Activated CD8-positive, alpha-beta memory T cell treated with anti-CD3 and anti-CD28 coated beads for 48 hours (primary cell): Measurements from ENCODE around the gene GNL1.
"Not testable (repeated sequence)": the region's sequence is repeated elsewhere in the genome, so short reads cannot be mapped to it uniquely, and the experiment has no call there.

Experiments
- DNase-seq, 3 experiments: peaks; one replicate each; pipeline ENCODE4 v3.0.0-alpha.2; 2020; ENCODE audit warnings: low read depth in 2 of 3, low spot score in 2 of 3

The GNL1 gene

DNA sequence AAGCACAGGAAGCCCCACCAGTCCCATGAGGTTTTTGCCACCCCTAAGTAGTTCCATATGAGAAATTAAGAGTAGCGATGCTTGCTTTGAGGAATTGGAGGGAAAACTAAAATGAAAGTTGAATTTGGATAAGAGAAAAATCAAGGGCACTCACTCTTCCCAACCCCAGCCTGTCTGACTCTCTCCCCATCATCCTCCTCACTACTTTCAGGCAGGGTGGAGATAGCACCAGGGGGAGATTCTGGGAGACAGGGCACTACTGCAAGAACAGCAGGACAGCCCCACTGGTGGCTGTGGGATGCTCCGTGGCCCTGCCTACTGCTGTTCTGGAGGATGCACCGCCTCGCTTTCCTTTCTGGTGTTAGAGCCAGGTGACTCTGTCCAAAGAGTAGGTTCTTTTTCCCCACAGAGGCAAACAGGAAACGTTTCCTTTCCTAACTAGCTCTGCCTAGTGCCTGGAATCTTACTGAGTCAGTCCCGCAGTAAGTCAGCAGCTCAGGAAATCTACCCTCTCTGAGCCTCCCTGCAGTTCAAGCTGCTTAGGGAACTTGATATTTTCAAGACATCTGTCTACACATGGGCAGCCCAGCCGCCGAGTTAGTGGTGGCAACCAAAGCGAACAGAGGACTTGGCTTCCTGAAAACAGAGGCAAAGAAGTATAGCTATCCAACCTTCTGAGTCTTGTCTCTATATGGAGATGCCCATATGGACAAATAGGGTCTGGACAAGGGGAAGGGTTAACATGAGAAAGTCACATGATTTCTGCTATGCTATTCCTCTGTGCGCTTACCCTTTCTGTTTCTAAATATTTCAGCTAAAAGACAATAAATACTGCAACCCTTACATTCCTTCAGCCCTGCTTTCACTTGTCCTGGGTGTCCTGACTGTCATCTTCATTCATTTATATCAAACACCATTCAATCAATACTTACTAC, 55.6 kb downstream of the GNL1 start:
- no peak for DNase-seq

DNA sequence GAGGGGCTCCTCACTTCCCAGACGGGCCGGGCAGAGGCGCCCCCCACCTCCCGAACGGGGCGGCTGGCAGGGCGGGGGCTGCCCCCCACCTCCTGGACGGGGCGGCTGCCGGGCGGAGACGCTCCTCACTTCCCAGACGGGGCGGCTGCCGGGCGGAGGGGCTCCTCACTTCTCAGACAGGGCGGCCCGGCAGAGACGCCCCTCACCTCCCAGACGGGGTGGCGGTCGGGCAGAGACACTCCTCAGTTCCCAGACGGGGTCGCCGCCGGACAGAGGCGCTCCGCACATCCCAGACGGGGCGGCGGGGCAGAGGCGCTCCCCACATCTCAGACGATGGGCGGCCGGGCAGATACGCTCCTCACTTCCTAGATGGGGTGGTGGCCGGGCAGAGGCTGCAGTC, 57.6 kb downstream of the GNL1 start:
- DNase-seq, result not testable (repeated sequence)

GRCh38 chr6:30497714-30498113, 58.6 kb downstream of the GNL1 start:
- no peak for DNase-seq

GRCh38 chr6:30497261-30497599, 59.1 kb downstream of the GNL1 start:
- DNase-seq, result not testable (repeated sequence)

DNA sequence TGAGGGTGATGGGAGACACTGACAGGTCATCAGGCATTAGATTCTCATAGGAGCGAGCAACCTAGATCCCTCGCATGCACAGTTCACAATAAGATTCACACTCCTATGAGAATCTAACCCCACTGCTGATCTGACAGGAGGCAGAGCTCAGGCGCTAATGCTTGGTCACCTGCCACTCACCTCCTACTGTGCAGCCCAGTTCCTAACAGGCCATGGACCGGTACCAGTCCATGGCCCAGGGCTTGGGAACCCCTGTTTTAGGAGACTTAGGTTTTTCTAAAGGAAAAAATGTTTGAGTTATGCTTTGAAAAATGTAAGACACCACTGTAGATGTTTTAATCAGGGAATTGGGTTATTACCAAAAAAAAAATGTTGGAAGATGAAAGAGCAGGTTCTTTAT, 60.3 kb downstream of the GNL1 start:
- DNase-seq, result no peak

GRCh38 chr6:30495060-30495459, 61.2 kb downstream of the GNL1 start:
- not testable (repeated sequence) for DNase-seq

- DNase-seq, result no peak
Observed at GRCh38 chr6:30494291-30494861, 61.9 kb downstream of the GNL1 start.

- DNase-seq, result no peak
Observed at GRCh38 chr6:30493643-30494250, 62.5 kb downstream of the GNL1 start.

GRCh38 chr6:30491991-30492952, 64.0 kb downstream of the GNL1 start:
- no peak for DNase-seq
